KMS-11 (cell line): Measurements from ENCODE around the gene SPATA46.

Experiments used
- H2AFZ ChIP-seq: fragments of 200-600 bp; sonication (generic); 2 replicates; pipeline ENCODE4 v1.6.1; 2016; ENCODE audit warnings: antibody characterized with exemption, mixed run types, low read depth
- H3K27ac ChIP-seq: fragments of 200-600 bp; sonication (generic); 2 replicates; pipeline ENCODE4 v1.6.1; 2016; ENCODE audit warnings: mild to moderate bottlenecking, mixed run types
- H3K27me3 ChIP-seq: fragments of 200-600 bp; sonication (generic); 2 replicates; pipeline ENCODE4 v1.6.1; 2017; ENCODE audit warnings: mild to moderate bottlenecking, low read depth, mixed run types, moderate library complexity; ENCODE audit not compliant: insufficient read depth
- H3K36me3 ChIP-seq: fragments of 200-600 bp; sonication (generic); 2 replicates; pipeline ENCODE4 v1.6.1; 2017; ENCODE audit warnings: mild to moderate bottlenecking, mixed run types; ENCODE audit not compliant: insufficient read depth
- H3K4me1 ChIP-seq: fragments of 200-600 bp; sonication (generic); 2 replicates; pipeline ENCODE4 v1.6.1; 2016; ENCODE audit warnings: mild to moderate bottlenecking, low read depth, mixed run types; ENCODE audit not compliant: poor library complexity, severe bottlenecking
- H3K4me2 ChIP-seq: fragments of 200-600 bp; sonication (generic); 2 replicates; pipeline ENCODE4 v1.7.0; 2016; ENCODE audit warnings: mild to moderate bottlenecking, mixed run types
- H3K4me3 ChIP-seq: fragments of 200-600 bp; sonication (generic); IDR thresholded peaks from 2 replicates; pipeline ENCODE4 v1.6.1; 2017; ENCODE audit warnings: low read depth, low read length, mixed read lengths; ENCODE audit not compliant: insufficient read depth
- H3K79me2 ChIP-seq: fragments of 200-600 bp; sonication (generic); 2 replicates; pipeline ENCODE4 v1.6.1; 2016; ENCODE audit warnings: low read depth, mixed run types; ENCODE audit not compliant: insufficient read depth
- H3K9ac ChIP-seq: fragments of 200-600 bp; sonication (generic); 2 replicates; pipeline ENCODE4 v1.6.1; 2016; ENCODE audit warnings: mild to moderate bottlenecking, mixed run types
- H4K20me1 ChIP-seq: fragments of 200-600 bp; sonication (generic); 2 replicates; pipeline ENCODE4 v1.6.1; 2016; ENCODE audit warnings: mild to moderate bottlenecking, mixed run types; ENCODE audit not compliant: insufficient read depth
- TF ChIP-seq, protein P1 (sequence below): fragments of 200-600 bp; sonication (generic); conservative IDR thresholded peaks from 2 replicates; pipeline ENCODE4 v1.6.1; 2017; ENCODE audit warnings: low read depth, mild to moderate bottlenecking, antibody characterized with exemption, low read length, moderate library complexity, mixed read lengths

The SPATA46 gene

DNA sequence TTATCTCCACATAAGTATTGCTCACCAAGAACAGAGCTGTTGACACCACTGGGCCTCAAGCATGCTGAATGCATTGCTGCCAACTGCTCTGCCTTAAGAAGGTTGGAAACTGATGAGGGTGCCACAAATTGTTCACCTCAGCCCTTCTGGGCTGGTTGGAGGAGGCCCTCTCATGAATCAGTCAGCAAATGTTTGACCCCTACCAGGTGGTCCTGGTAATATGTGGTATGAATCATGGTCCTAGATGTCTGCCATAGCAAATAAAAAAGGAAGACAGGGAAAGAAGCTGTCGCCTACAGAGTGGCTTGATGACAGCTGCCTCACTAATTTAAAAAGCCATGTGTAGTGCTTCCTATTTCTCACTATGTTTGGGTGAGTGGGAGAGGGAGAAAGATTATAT is 12.2 kb downstream of the SPATA46 start:
- Histone ChIP-seq H3K9ac (no peak overlapping the region), H3K27me3 (no peaks in the 10 kb centered on the region), H3K27ac (no peak overlapping the region), H3K79me2 (no peaks in the 10 kb centered on the region), H3K36me3 (no peaks in the 10 kb centered on the region), H3K4me2 (no peak overlapping the region), H3K4me3 (no peak overlapping the region), H2AFZ (no peak overlapping the region), H4K20me1 (no peaks in the 10 kb centered on the region), H3K4me1 (peaks cover 3% of the 10 kb centered on the region)
- TF ChIP-seq, protein P1, sequence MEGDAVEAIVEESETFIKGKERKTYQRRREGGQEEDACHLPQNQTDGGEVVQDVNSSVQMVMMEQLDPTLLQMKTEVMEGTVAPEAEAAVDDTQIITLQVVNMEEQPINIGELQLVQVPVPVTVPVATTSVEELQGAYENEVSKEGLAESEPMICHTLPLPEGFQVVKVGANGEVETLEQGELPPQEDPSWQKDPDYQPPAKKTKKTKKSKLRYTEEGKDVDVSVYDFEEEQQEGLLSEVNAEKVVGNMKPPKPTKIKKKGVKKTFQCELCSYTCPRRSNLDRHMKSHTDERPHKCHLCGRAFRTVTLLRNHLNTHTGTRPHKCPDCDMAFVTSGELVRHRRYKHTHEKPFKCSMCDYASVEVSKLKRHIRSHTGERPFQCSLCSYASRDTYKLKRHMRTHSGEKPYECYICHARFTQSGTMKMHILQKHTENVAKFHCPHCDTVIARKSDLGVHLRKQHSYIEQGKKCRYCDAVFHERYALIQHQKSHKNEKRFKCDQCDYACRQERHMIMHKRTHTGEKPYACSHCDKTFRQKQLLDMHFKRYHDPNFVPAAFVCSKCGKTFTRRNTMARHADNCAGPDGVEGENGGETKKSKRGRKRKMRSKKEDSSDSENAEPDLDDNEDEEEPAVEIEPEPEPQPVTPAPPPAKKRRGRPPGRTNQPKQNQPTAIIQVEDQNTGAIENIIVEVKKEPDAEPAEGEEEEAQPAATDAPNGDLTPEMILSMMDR: no peak

DNA sequence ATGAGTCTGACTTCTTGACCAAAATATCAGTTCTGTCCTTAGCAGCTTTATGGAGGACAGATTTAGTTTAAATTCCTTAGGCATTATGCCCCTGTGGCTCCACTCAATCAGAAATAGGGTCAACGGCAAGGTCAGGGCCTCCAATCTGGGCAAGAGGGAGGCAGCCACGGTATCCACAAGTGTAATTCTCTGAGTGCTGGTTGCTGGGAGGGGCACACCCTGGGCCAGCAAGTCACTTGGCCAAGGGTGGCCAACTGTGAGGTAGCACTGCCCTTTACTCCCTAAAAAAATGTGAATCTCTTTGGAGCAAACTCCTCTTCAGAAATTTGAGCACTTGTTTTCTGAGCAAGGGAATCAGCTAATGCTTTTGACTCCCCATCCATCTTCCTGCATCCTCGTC is 12.8 kb downstream of the SPATA46 start:
- Histone ChIP-seq H3K27me3 (no peaks in the 10 kb centered on the region), H2AFZ (no peak overlapping the region), H3K79me2 (no peaks in the 10 kb centered on the region), H3K4me2 (no peak overlapping the region), H4K20me1 (no peaks in the 10 kb centered on the region), H3K4me1 (peaks cover 3% of the 10 kb centered on the region), H3K36me3 (no peaks in the 10 kb centered on the region), H3K9ac (no peak overlapping the region), H3K27ac (no peak overlapping the region), H3K4me3 (no peak overlapping the region)
- TF ChIP-seq, protein P1: no peak

DNA sequence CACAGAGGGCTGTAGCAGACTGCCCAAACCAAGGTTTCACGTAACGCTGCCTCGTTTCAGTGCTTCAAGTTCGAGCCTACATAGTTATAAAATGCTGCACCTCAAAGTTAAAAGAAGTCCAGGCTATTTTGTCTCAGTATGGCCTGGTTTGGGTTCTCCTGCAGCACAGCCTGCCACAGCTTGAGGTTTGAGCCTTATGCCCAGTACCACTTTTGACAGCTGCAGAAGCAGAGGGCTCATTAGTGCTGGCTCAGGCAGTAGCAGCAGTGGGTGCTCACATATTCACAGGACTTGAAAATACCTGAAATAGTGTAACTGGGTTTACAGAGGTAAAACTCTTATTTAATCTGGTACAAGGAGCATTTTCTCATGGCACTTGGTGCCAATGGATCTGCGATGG is 15.3 kb downstream of the SPATA46 start:
- TF ChIP-seq, protein P1: no peak
- H2AFZ ChIP-seq: no peak overlapping the region
- no peak overlapping the region for H3K4me2 ChIP-seq

DNA sequence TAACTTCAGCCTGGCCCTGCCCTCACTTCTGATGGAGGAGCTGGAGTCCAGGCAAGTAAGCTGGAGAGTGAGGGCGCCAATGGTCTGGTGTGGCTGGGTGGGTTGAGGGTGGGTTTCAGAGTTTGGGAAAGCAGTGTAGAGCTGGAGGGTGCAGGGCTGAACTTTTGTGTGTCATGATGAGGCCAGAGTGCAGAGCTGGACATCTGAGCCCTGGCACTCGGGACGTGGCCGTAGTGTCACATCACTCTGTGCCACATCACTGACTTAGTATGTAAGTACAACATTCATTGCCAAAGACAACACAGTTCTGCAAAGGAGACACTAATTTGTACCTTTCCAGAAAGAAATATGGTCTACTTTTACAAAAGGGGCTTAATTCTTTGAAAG is 15.8 kb downstream of the SPATA46 start:
- Histone ChIP-seq H3K4me2 (no peak overlapping the region), H3K4me3 (no peak overlapping the region), H3K36me3 (no peaks in the 10 kb centered on the region), H3K27ac (no peak overlapping the region), H3K9ac (no peak overlapping the region), H3K27me3 (no peaks in the 10 kb centered on the region), H4K20me1 (no peaks in the 10 kb centered on the region), H3K79me2 (no peaks in the 10 kb centered on the region), H2AFZ (no peak overlapping the region), H3K4me1 (peaks cover 3% of the 10 kb centered on the region)
- TF ChIP-seq, protein P1: no peak

More for the DNA sequence above, 15.3 kb downstream of the SPATA46 start:
- Histone ChIP-seq H3K27ac (no peak overlapping the region), H3K79me2 (no peaks in the 10 kb centered on the region), H3K4me3 (no peak overlapping the region), H4K20me1 (no peaks in the 10 kb centered on the region), H3K4me1 (peaks cover 3% of the 10 kb centered on the region), H3K27me3 (no peaks in the 10 kb centered on the region), H3K36me3 (no peaks in the 10 kb centered on the region), H3K9ac (no peak overlapping the region)
